ENCODE results near the gene SLC5A11. TPM values are rescaled to one million over a fixed set of nuclear protein-coding genes. Genes with fewer than 3 reads are reported as not detected.
"Not testable (repeated sequence)": the region's sequence is repeated elsewhere in the genome, so short reads cannot be mapped to it uniquely, and the experiment has no call there.

Gene SLC5A11
- polyA plus RNA-seq, 2 donors: 0.01 TPM; not detected in 1

GRCh38 chr16:24854607-24855171 lies 8.9 kb downstream of the SLC5A11 start:
- Histone ChIP-seq H3K27ac (ENCODE audit: low read depth in 2 of 2, low read length in 1 of 2) (no peak overlapping the region), H3K36me3 (ENCODE audit: control insufficient read depth in 2 of 2, insufficient read depth in 2 of 2, low read length in 1 of 2) (no peaks in the 10 kb centered on the region), H3K27me3 (ENCODE audit: control insufficient read depth in 1 of 2, insufficient read depth in 2 of 2, low read length in 2 of 2) (no peaks in the 10 kb centered on the region), H3K4me1 (ENCODE audit: control insufficient read depth in 2 of 2, insufficient read depth in 2 of 2, low read length in 1 of 2) (peaks cover 0 to 6% of the 10 kb centered on the region in 2 donors), H3K4me3 (ENCODE audit: low read depth in 1 of 2, low read length in 2 of 2) (no peak overlapping the region), H3K9me3 (ENCODE audit: control insufficient read depth in 2 of 2, insufficient read depth in 1 of 2, low read depth in 1 of 2, low read length in 1 of 2) (no peaks in the 10 kb centered on the region)

- H3K27ac ChIP-seq (ENCODE audit: low read depth in 2 of 2, low read length in 1 of 2): no peak overlapping the region
- H3K27me3 ChIP-seq (ENCODE audit: control insufficient read depth in 1 of 2, insufficient read depth in 2 of 2, low read length in 2 of 2): no peaks in the 10 kb centered on the region
- H3K9me3 ChIP-seq (ENCODE audit: control insufficient read depth in 2 of 2, insufficient read depth in 1 of 2, low read depth in 1 of 2, low read length in 1 of 2): no peaks in the 10 kb centered on the region
- no peaks in the 10 kb centered on the region for H3K36me3 ChIP-seq (ENCODE audit: control insufficient read depth in 2 of 2, insufficient read depth in 2 of 2, low read length in 1 of 2)
- peaks cover 0 to 6% of the 10 kb centered on the region in 2 donors for H3K4me1 ChIP-seq (ENCODE audit: control insufficient read depth in 2 of 2, insufficient read depth in 2 of 2, low read length in 1 of 2)
- H3K4me3 ChIP-seq (ENCODE audit: low read depth in 1 of 2, low read length in 2 of 2): no peak overlapping the region
- 66 to 77% methylated on average over 5 of the region's 5 CpGs for WGBS, 2 donors
Measured at GRCh38 chr16:24855678-24856077, 9.9 kb downstream of the SLC5A11 start.

- H3K27me3 ChIP-seq (ENCODE audit: control insufficient read depth in 1 of 2, insufficient read depth in 2 of 2, low read length in 2 of 2); H3K27ac ChIP-seq (ENCODE audit: low read depth in 2 of 2, low read length in 1 of 2); H3K4me1 ChIP-seq (ENCODE audit: control insufficient read depth in 2 of 2, insufficient read depth in 2 of 2, low read length in 1 of 2); H3K36me3 ChIP-seq (ENCODE audit: control insufficient read depth in 2 of 2, insufficient read depth in 2 of 2, low read length in 1 of 2); H3K4me3 ChIP-seq (ENCODE audit: low read depth in 1 of 2, low read length in 2 of 2); H3K9me3 ChIP-seq (ENCODE audit: control insufficient read depth in 2 of 2, insufficient read depth in 1 of 2, low read depth in 1 of 2, low read length in 1 of 2): not testable (repeated sequence)
- 80 to 87% methylated on average over 8 of the region's 8 CpGs for whole genome bisulfite sequencing, 2 donors
Measured at GRCh38 chr16:24856871-24857270, 11.1 kb downstream of the SLC5A11 start.

- H3K36me3 ChIP-seq (ENCODE audit: control insufficient read depth in 2 of 2, insufficient read depth in 2 of 2, low read length in 1 of 2): no peaks in the 10 kb centered on the region
- no peaks in the 10 kb centered on the region for H3K27me3 ChIP-seq (ENCODE audit: control insufficient read depth in 1 of 2, insufficient read depth in 2 of 2, low read length in 2 of 2)
- H3K9me3 ChIP-seq (ENCODE audit: control insufficient read depth in 2 of 2, insufficient read depth in 1 of 2, low read depth in 1 of 2, low read length in 1 of 2): no peaks in the 10 kb centered on the region
- no peak overlapping the region for H3K27ac ChIP-seq (ENCODE audit: low read depth in 2 of 2, low read length in 1 of 2)
- WGBS, 2 donors: 26 to 30% methylated on average over 9 of the region's 9 CpGs
- peaks cover 0 to 6% of the 10 kb centered on the region in 2 donors for H3K4me1 ChIP-seq (ENCODE audit: control insufficient read depth in 2 of 2, insufficient read depth in 2 of 2, low read length in 1 of 2)
- no peak overlapping the region for H3K4me3 ChIP-seq (ENCODE audit: low read depth in 1 of 2, low read length in 2 of 2)
Measured at GRCh38 chr16:24858219-24859041, 12.7 kb downstream of the SLC5A11 start.

GRCh38 chr16:24861461-24861860 lies 15.7 kb downstream of the SLC5A11 start:
- no peaks in the 10 kb centered on the region for H3K4me1 ChIP-seq (ENCODE audit: control insufficient read depth in 2 of 2, insufficient read depth in 2 of 2, low read length in 1 of 2)
- H3K4me3 ChIP-seq (ENCODE audit: low read depth in 1 of 2, low read length in 2 of 2): no peak overlapping the region
- no peaks in the 10 kb centered on the region for H3K27me3 ChIP-seq (ENCODE audit: control insufficient read depth in 1 of 2, insufficient read depth in 2 of 2, low read length in 2 of 2)
- no peaks in the 10 kb centered on the region for H3K36me3 ChIP-seq (ENCODE audit: control insufficient read depth in 2 of 2, insufficient read depth in 2 of 2, low read length in 1 of 2)
- no peak overlapping the region for H3K27ac ChIP-seq (ENCODE audit: low read depth in 2 of 2, low read length in 1 of 2)
- 81 to 85% methylated on average over 1 of the region's 1 CpG for WGBS, 2 donors
- peaks cover 0 to 3% of the 10 kb centered on the region in 2 donors for H3K9me3 ChIP-seq (ENCODE audit: control insufficient read depth in 2 of 2, insufficient read depth in 1 of 2, low read depth in 1 of 2, low read length in 1 of 2)

- H3K4me3 ChIP-seq (ENCODE audit: low read depth in 1 of 2, low read length in 2 of 2): no peak overlapping the region
- H3K4me1 ChIP-seq (ENCODE audit: control insufficient read depth in 2 of 2, insufficient read depth in 2 of 2, low read length in 1 of 2): no peaks in the 10 kb centered on the region
- H3K36me3 ChIP-seq (ENCODE audit: control insufficient read depth in 2 of 2, insufficient read depth in 2 of 2, low read length in 1 of 2): no peaks in the 10 kb centered on the region
- 76 to 86% methylated on average over 3 of the region's 3 CpGs for WGBS, 2 donors
- H3K27ac ChIP-seq (ENCODE audit: low read depth in 2 of 2, low read length in 1 of 2): no peak overlapping the region
- H3K9me3 ChIP-seq (ENCODE audit: control insufficient read depth in 2 of 2, insufficient read depth in 1 of 2, low read depth in 1 of 2, low read length in 1 of 2): peaks cover 0 to 3% of the 10 kb centered on the region in 2 donors
- H3K27me3 ChIP-seq (ENCODE audit: control insufficient read depth in 1 of 2, insufficient read depth in 2 of 2, low read length in 2 of 2): no peaks in the 10 kb centered on the region
Measured at GRCh38 chr16:24863582-24864437, 18.0 kb downstream of the SLC5A11 start.

- H3K4me3 ChIP-seq (ENCODE audit: low read depth in 1 of 2, low read length in 2 of 2): no peak overlapping the region
- no peak overlapping the region for H3K27ac ChIP-seq (ENCODE audit: low read depth in 2 of 2, low read length in 1 of 2)
- WGBS, 2 donors: 74 to 79% methylated on average over 8 of the region's 8 CpGs
- peaks cover 0 to under 1% of the 10 kb centered on the region in 2 donors for H3K9me3 ChIP-seq (ENCODE audit: control insufficient read depth in 2 of 2, insufficient read depth in 1 of 2, low read depth in 1 of 2, low read length in 1 of 2)
- H3K36me3 ChIP-seq (ENCODE audit: control insufficient read depth in 2 of 2, insufficient read depth in 2 of 2, low read length in 1 of 2): no peaks in the 10 kb centered on the region
- no peaks in the 10 kb centered on the region for H3K27me3 ChIP-seq (ENCODE audit: control insufficient read depth in 1 of 2, insufficient read depth in 2 of 2, low read length in 2 of 2)
- H3K4me1 ChIP-seq (ENCODE audit: control insufficient read depth in 2 of 2, insufficient read depth in 2 of 2, low read length in 1 of 2): no peaks in the 10 kb centered on the region
Measured at GRCh38 chr16:24869033-24869432, 23.3 kb downstream of the SLC5A11 start.

GRCh38 chr16:24871891-24872290 lies 26.1 kb downstream of the SLC5A11 start:
- H3K4me3 ChIP-seq (ENCODE audit: low read depth in 1 of 2, low read length in 2 of 2): no peak overlapping the region

GRCh38 chr16:24873028-24873427 lies 27.3 kb downstream of the SLC5A11 start:
- Histone ChIP-seq H3K4me3 (ENCODE audit: low read depth in 1 of 2, low read length in 2 of 2) (no peak overlapping the region), H3K36me3 (ENCODE audit: control insufficient read depth in 2 of 2, insufficient read depth in 2 of 2, low read length in 1 of 2) (no peaks in the 10 kb centered on the region), H3K27me3 (ENCODE audit: control insufficient read depth in 1 of 2, insufficient read depth in 2 of 2, low read length in 2 of 2) (no peaks in the 10 kb centered on the region), H3K27ac (ENCODE audit: low read depth in 2 of 2, low read length in 1 of 2) (no peak overlapping the region), H3K9me3 (ENCODE audit: control insufficient read depth in 2 of 2, insufficient read depth in 1 of 2, low read depth in 1 of 2, low read length in 1 of 2) (no peaks in the 10 kb centered on the region), H3K4me1 (ENCODE audit: control insufficient read depth in 2 of 2, insufficient read depth in 2 of 2, low read length in 1 of 2) (no peaks in the 10 kb centered on the region)
- 64 to 65% methylated on average over 2 of the region's 2 CpGs for WGBS, 2 donors

More at GRCh38 chr16:24871891-24872290, 26.1 kb downstream of the SLC5A11 start:
- WGBS, 2 donors: 91 to 92% methylated on average over 5 of the region's 5 CpGs
- no peaks in the 10 kb centered on the region for H3K36me3 ChIP-seq (ENCODE audit: control insufficient read depth in 2 of 2, insufficient read depth in 2 of 2, low read length in 1 of 2)
- H3K27ac ChIP-seq (ENCODE audit: low read depth in 2 of 2, low read length in 1 of 2): no peak overlapping the region
- H3K9me3 ChIP-seq (ENCODE audit: control insufficient read depth in 2 of 2, insufficient read depth in 1 of 2, low read depth in 1 of 2, low read length in 1 of 2): no peaks in the 10 kb centered on the region
- H3K4me1 ChIP-seq (ENCODE audit: control insufficient read depth in 2 of 2, insufficient read depth in 2 of 2, low read length in 1 of 2): no peaks in the 10 kb centered on the region
- H3K27me3 ChIP-seq (ENCODE audit: control insufficient read depth in 1 of 2, insufficient read depth in 2 of 2, low read length in 2 of 2): no peaks in the 10 kb centered on the region
